Esophagus squamous epithelium (tissue), 4 donors: ENCODE measurements around the gene HIGD2B.

Source experiments
- POLR2A ChIP-seq, 4 donors: fragments of 450-650 bp; IDR thresholded peaks; one replicate each; pipeline ENCODE4 v1.6.1; 2017; ENCODE audit warnings: antibody characterized with exemption in 4 of 4, mild to moderate bottlenecking in 4 of 4, moderate library complexity in 3 of 4
- TF ChIP-seq, protein P1 (sequence below), 6 experiments: fragments of 450-650 bp in 4 of 6; fragments of 200-600 bp in 2 of 6; sonication (generic) in 2 of 6; IDR thresholded peaks; one replicate each; pipeline ENCODE4 v1.5.1; 2016 to 2019; ENCODE audit warnings: antibody characterized with exemption in 6 of 6, mild to moderate bottlenecking in 4 of 6, moderate library complexity in 4 of 6

DNA sequence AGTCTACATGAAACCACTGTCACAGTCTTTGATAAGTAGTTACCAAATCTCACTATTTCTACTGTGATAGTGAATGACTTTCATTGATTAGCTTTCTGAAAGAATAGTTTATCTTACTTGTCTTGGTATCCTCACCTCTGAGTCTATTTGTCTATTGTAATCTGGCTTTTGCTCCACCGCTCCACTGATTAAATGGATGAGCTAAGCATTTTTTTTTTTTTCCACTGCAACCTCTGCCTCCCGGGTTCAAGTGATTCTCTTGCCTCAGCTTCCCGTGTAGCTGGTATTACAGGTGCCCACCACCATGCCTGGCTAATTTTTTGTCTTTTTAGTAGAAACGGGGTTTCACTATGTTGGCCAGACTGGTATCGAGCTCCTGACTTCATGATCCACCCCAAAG lies 13.0 kb upstream of the HIGD2B start:
- TF ChIP-seq, protein P1, sequence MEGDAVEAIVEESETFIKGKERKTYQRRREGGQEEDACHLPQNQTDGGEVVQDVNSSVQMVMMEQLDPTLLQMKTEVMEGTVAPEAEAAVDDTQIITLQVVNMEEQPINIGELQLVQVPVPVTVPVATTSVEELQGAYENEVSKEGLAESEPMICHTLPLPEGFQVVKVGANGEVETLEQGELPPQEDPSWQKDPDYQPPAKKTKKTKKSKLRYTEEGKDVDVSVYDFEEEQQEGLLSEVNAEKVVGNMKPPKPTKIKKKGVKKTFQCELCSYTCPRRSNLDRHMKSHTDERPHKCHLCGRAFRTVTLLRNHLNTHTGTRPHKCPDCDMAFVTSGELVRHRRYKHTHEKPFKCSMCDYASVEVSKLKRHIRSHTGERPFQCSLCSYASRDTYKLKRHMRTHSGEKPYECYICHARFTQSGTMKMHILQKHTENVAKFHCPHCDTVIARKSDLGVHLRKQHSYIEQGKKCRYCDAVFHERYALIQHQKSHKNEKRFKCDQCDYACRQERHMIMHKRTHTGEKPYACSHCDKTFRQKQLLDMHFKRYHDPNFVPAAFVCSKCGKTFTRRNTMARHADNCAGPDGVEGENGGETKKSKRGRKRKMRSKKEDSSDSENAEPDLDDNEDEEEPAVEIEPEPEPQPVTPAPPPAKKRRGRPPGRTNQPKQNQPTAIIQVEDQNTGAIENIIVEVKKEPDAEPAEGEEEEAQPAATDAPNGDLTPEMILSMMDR (IDR thresholded peaks at IDR 0.05), result no peak
- no peak for TF ChIP-seq POLR2A (IDR thresholded peaks at IDR 0.05)
